ENCODE data around the gene ASCC3.

DNA sequence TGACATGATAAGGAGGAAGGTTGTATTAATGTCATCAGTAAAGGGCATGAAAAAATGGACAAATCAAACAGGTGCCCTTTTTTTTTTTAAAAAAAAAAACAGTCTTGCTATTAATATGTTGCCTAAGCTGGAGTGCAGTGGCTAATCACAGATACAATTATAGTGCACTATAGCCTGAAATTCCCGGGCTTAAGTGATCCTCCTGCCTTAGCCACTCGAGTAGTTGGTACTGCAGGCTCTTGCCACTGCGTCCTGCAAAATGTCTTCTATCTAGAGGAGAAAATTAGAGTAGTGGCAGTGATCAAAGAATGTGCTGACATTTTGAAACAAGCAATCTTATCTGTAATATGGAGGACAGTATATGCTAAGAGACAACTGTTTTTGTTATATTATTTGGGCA, 127.7 kb downstream of the ASCC3 start:
- TF ChIP-seq EZH2 (IDR thresholded peaks at IDR 0.05; ENCODE audit: insufficient read depth, poor library complexity, severe bottlenecking) (no peak), EZH2phosphoT487 (IDR thresholded peaks at IDR 0.05; ENCODE audit: insufficient read depth, low read depth) (no peak)

Measured in GM23248 (cell line).